ENCODE results near the gene FOXO1.

Gene FOXO1

DNA sequence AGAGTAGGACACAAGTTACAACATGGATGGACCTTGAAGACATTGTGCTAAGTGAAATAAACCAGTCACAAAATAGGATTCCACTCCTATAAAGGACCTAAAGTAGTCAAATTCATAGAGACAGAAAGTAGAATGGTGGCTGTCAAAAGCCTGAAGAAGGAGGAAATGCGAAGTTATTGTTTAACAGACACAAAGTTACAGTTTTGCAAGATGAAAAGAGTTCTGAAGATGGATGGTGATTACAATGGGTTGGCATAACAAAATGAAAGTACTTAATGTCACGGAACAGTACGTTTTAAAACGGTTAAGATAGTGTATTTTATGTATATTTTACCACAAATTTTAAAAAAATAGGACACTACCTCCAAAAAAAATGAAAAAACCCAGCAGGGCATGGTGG, 34.8 kb downstream of the FOXO1 start:
- H3K27me3 ChIP-seq (ENCODE audit: insufficient read depth, low read length), result no peaks in the 10 kb centered on the region
- no peaks in the 10 kb centered on the region for H3K9me3 ChIP-seq (ENCODE audit: low read length)
- no peaks in the 10 kb centered on the region for H3K9me2 ChIP-seq (ENCODE audit: low read depth, low read length)
- H3K79me2 ChIP-seq (ENCODE audit: insufficient read depth, low read length), result peaks cover 97% of the 10 kb centered on the region
- H3K27ac ChIP-seq (ENCODE audit: low read depth, low read length, poor library complexity, severe bottlenecking), result peak overlapping the region; percentile 77
- no peaks in the 10 kb centered on the region for H3F3A ChIP-seq (ENCODE audit: insufficient read depth, low read length)
- H3K4me1 ChIP-seq (ENCODE audit: insufficient read depth, low read length, severe bottlenecking), result peaks cover 88% of the 10 kb centered on the region
- no peak overlapping the region for H3K9ac ChIP-seq (ENCODE audit: low read length)
- TF ChIP-seq EZH2 (IDR thresholded peaks at IDR 0.05; ENCODE audit: borderline replicate concordance, low read length), result no peak
- TF ChIP-seq, protein P1, sequence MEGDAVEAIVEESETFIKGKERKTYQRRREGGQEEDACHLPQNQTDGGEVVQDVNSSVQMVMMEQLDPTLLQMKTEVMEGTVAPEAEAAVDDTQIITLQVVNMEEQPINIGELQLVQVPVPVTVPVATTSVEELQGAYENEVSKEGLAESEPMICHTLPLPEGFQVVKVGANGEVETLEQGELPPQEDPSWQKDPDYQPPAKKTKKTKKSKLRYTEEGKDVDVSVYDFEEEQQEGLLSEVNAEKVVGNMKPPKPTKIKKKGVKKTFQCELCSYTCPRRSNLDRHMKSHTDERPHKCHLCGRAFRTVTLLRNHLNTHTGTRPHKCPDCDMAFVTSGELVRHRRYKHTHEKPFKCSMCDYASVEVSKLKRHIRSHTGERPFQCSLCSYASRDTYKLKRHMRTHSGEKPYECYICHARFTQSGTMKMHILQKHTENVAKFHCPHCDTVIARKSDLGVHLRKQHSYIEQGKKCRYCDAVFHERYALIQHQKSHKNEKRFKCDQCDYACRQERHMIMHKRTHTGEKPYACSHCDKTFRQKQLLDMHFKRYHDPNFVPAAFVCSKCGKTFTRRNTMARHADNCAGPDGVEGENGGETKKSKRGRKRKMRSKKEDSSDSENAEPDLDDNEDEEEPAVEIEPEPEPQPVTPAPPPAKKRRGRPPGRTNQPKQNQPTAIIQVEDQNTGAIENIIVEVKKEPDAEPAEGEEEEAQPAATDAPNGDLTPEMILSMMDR (IDR thresholded peaks at IDR 0.05; ENCODE audit: low read length), result no peak
- H3K4me2 ChIP-seq (ENCODE audit: low read length), result peak overlapping the region; percentile 45; the same call in 1 of the 2 replicates
- H4K20me1 ChIP-seq (ENCODE audit: insufficient read depth, low read length), result no peaks in the 10 kb centered on the region
- H2AFZ ChIP-seq (ENCODE audit: low read length), result no peak overlapping the region
- no peak overlapping the region for H3K4me3 ChIP-seq (ENCODE audit: low read depth, low read length, poor library complexity, severe bottlenecking)
- peaks cover 42% of the 10 kb centered on the region for H3K36me3 ChIP-seq (ENCODE audit: insufficient read depth, low read length)

DNA sequence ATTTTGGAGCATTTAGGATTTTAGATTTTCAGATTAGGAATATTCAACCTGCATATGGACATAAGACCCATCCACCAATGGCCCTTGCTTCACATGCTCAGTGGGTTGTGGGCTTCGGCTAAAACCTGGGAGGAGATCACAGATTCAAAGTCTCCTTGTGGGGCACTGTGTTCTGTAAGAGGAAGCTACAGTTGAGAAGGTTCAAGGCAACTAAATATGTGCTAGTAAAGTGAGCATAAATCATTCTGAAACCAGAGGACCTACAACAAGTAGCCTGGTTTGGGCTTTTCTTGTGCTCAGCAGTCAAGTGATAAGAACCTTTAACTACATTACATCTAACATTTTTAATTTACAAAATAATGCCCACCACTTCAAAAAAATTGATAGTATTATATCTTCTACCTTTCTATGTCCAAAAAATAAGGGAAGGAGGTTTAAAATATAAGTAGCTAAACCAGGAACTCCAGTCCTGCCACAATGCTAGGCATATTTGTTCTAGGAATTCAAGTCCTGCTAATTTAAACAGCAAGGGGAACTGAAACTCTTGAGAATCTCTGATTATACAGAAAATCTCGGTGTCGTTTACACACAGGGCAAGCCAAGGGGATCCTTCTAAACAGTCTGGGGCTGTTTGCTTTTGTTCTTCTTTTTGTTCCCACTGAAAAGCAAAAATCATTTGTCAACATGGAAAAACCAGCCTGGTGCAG, 36.6 kb downstream of the FOXO1 start:
- Histone ChIP-seq H3K9me3 (ENCODE audit: low read length) (no peaks in the 10 kb centered on the region), H2AFZ (ENCODE audit: low read length) (no peak overlapping the region), H3K27me3 (ENCODE audit: insufficient read depth, low read length) (no peaks in the 10 kb centered on the region), H3K4me3 (ENCODE audit: low read depth, low read length, poor library complexity, severe bottlenecking) (no peak overlapping the region), H3K9ac (ENCODE audit: low read length) (no peak overlapping the region), H3K27ac (ENCODE audit: low read depth, low read length, poor library complexity, severe bottlenecking) (peak overlapping the region; percentile 77), H3K79me2 (ENCODE audit: insufficient read depth, low read length) (peaks cover 97% of the 10 kb centered on the region), H3K9me2 (ENCODE audit: low read depth, low read length) (no peaks in the 10 kb centered on the region), H3K4me1 (ENCODE audit: insufficient read depth, low read length, severe bottlenecking) (peaks cover 88% of the 10 kb centered on the region), H4K20me1 (ENCODE audit: insufficient read depth, low read length) (no peaks in the 10 kb centered on the region), H3K4me2 (ENCODE audit: low read length) (peak overlapping the region; percentile 22; the same call in 1 of the 2 replicates), H3F3A (ENCODE audit: insufficient read depth, low read length) (no peaks in the 10 kb centered on the region), H3K36me3 (ENCODE audit: insufficient read depth, low read length) (peaks cover 47% of the 10 kb centered on the region)
- no peak for TF ChIP-seq EZH2 (IDR thresholded peaks at IDR 0.05; ENCODE audit: borderline replicate concordance, low read length)
- TF ChIP-seq, protein P1 (IDR thresholded peaks at IDR 0.05; ENCODE audit: low read length), result no peak

DNA sequence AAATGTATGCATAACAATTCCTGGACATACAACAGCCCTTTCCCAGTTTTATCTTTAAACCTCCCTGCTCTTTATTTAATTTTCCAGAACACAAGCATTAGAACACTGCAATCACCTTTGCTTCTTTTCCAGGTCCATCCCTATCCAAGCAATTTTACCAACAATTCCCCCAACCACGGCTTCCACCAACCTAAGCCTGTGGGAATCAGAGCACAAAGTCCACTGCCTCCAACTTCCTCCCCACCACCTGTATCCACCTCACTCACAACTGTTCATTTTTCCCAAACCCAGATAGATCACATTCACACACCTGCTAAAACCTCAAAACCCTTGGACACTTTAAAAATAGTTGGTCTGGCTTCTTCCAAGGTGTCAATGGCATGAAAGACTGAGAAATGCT, 39.5 kb downstream of the FOXO1 start:
- H4K20me1 ChIP-seq (ENCODE audit: insufficient read depth, low read length), result no peaks in the 10 kb centered on the region
- TF ChIP-seq, protein P1 (IDR thresholded peaks at IDR 0.05; ENCODE audit: low read length), result no peak
- no peak for TF ChIP-seq EZH2 (IDR thresholded peaks at IDR 0.05; ENCODE audit: borderline replicate concordance, low read length)
- peaks cover 26% of the 10 kb centered on the region; the same call in 1 of the 2 replicates for H3K36me3 ChIP-seq (ENCODE audit: insufficient read depth, low read length)
- no peak overlapping the region for H3K4me3 ChIP-seq (ENCODE audit: low read depth, low read length, poor library complexity, severe bottlenecking)
- no peak overlapping the region for H3K27ac ChIP-seq (ENCODE audit: low read depth, low read length, poor library complexity, severe bottlenecking)
- peaks cover 98% of the 10 kb centered on the region for H3K79me2 ChIP-seq (ENCODE audit: insufficient read depth, low read length)
- H3K4me1 ChIP-seq (ENCODE audit: insufficient read depth, low read length, severe bottlenecking), result peaks cover 93% of the 10 kb centered on the region
- no peak overlapping the region for H3K9ac ChIP-seq (ENCODE audit: low read length)
- H3F3A ChIP-seq (ENCODE audit: insufficient read depth, low read length), result no peaks in the 10 kb centered on the region
- H3K27me3 ChIP-seq (ENCODE audit: insufficient read depth, low read length), result no peaks in the 10 kb centered on the region
- H3K9me3 ChIP-seq (ENCODE audit: low read length), result no peaks in the 10 kb centered on the region
- no peaks in the 10 kb centered on the region for H3K9me2 ChIP-seq (ENCODE audit: low read depth, low read length)
- peak overlapping the region; percentile 19; the same call in 1 of the 2 replicates for H3K4me2 ChIP-seq (ENCODE audit: low read length)
- H2AFZ ChIP-seq (ENCODE audit: low read length), result no peak overlapping the region
